ENCODE data around the gene LINGO1. TPM values are rescaled to one million over a fixed set of nuclear protein-coding genes. Genes with fewer than 3 reads are reported as not detected.

The LINGO1 gene
- polyA plus RNA-seq, 2 of the 4 experiments (the other 2 are of a cell fraction) = 2.2 to 3.3 TPM

GRCh38 chr15:77665530-77666295 is 33.0 kb upstream of the LINGO1 start:
- DNase-seq (ENCODE audit: low read depth in 1 of 2, low spot score in 1 of 2) (no peak), FAIRE-seq (no peak), ATAC-seq (no peak)
- ChIA-PET CTCF (interaction anchor here (0.5 to 18.7 kb wide), 5 partner anchors 9 to 208 kb away, joined by 3 to 181 read pairs (median 4); partner anchors contain the start of gene LINGO1), POLR2A (no interaction called here)
- 77% methylated on average over 12 of the region's 12 CpGs for WGBS (ENCODE audit: missing lambda C conversion rate)
- Histone ChIP-seq H3K4me1 (no peaks in the 10 kb centered on the region), H3K27ac (no peak overlapping the region), H3K9me3 (no peaks in the 10 kb centered on the region), H3K4me2 (no peak overlapping the region), H3K4me3 (no peak overlapping the region)
- TF ChIP-seq ZC3H11A (IDR thresholded peaks at IDR 0.05) (no peak), POLR2A (IDR thresholded peaks at IDR 0.05; ENCODE audit: low read length) (no peak), FOXS1 (CRISPR knock-in tag; IDR thresholded peaks at IDR 0.05) (no peak), REST (IDR thresholded peaks at IDR 0.05) (no peak), CEBPB (IDR thresholded peaks at IDR 0.05) (no peak), PBX3 (IDR thresholded peaks at IDR 0.05) (no peak), ESRRA (IDR thresholded peaks at IDR 0.05; ENCODE audit: borderline replicate concordance, low read length) (no peak)

GRCh38 chr15:77664428-77664827 is 31.7 kb upstream of the LINGO1 start:
- no peak for DNase-seq (ENCODE audit: low read depth in 1 of 2, low spot score in 1 of 2)
- ATAC-seq = no peak
- no peak overlapping the region for H3K4me3 ChIP-seq
- CTCF ChIA-PET = interaction anchor here (0.8 to 18.7 kb wide), 6 partner anchors 9 to 157 kb away, joined by 3 to 181 read pairs (median 6); partner anchors contain the start of gene LINGO1
- no peak for TF ChIP-seq HEYL (CRISPR knock-in tag; IDR thresholded peaks at IDR 0.05)
- no peak for TF ChIP-seq ATOH8 (CRISPR knock-in tag; IDR thresholded peaks at IDR 0.05; ENCODE audit: low read depth)
- TF ChIP-seq CBX2 (IDR thresholded peaks at IDR 0.05; ENCODE audit: borderline replicate concordance, low read depth) = no peak
- no peak for TF ChIP-seq ZNF302 (CRISPR knock-in tag; IDR thresholded peaks at IDR 0.05)
- TF ChIP-seq BHLHE40 (IDR thresholded peaks at IDR 0.05; ENCODE audit: low read depth, low read length) = no peak
- no peak for TF ChIP-seq CHD2 (IDR thresholded peaks at IDR 0.05; ENCODE audit: low read length, partially characterized antibody)
- no peak for TF ChIP-seq TP53 (CRISPR knock-in tag; IDR thresholded peaks at IDR 0.05)
- no peak for TF ChIP-seq JUNB (IDR thresholded peaks at IDR 0.05)
- no peak for TF ChIP-seq FOXS1 (CRISPR knock-in tag; IDR thresholded peaks at IDR 0.05)
- TF ChIP-seq ESRRA (IDR thresholded peaks at IDR 0.05; ENCODE audit: borderline replicate concordance, low read length) = no peak
- no peak for TF ChIP-seq KDM5A (IDR thresholded peaks at IDR 0.05)
- TF ChIP-seq HOXB5 (CRISPR knock-in tag; IDR thresholded peaks at IDR 0.05) = no peak
- WGBS (ENCODE audit: missing lambda C conversion rate) = 76% methylated on average over 5 of the region's 5 CpGs
- no peaks in the 10 kb centered on the region for H3K4me1 ChIP-seq
- H3K4me2 ChIP-seq = no peak overlapping the region
- H3K9me3 ChIP-seq = no peaks in the 10 kb centered on the region
- POLR2A ChIA-PET = no interaction called here
- H3K27ac ChIP-seq = no peak overlapping the region
- no peak for FAIRE-seq

DNA sequence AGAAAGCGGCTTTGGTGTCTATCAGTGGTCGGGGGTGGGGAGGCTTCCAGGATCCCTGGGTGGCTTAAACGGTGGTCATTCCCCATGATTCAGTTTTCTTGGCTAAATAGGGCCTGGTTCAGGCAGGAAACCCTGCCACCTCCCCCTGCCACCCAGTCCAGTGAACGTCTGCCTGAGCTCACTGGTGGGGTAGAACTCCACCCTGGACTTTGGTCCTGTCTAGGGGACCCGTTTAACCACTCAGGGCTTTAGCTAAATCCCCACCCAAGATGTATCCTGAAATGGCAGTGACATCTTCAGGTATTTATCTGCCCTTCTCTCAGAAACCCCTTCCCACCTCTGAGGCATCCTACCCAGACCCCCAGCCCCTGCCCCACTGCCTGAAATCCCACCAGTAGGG is 30.5 kb upstream of the LINGO1 start:
- Histone ChIP-seq H3K4me3 (no peak overlapping the region), H3K4me2 (no peak overlapping the region), H3K27ac (no peak overlapping the region), H3K9me3 (no peaks in the 10 kb centered on the region), H3K4me1 (no peaks in the 10 kb centered on the region)
- ChIA-PET CTCF (interaction anchor here (1.0 to 18.7 kb wide), 4 partner anchors 8 to 158 kb away, joined by 3 to 181 read pairs (median 13); partner anchors contain the start of gene LINGO1), POLR2A (interaction anchor here (0.6 kb wide), 1 partner anchor 418 kb away, joined by 3 read pairs; no protein-coding TSS in a partner anchor)
- FAIRE-seq = no peak
- 44% methylated on average over 5 of the region's 5 CpGs for WGBS (ENCODE audit: missing lambda C conversion rate)
- ATAC-seq = no peak
- TF ChIP-seq ZNF302 (CRISPR knock-in tag; IDR thresholded peaks at IDR 0.05) = no peak
- TF ChIP-seq FOSL2 (IDR thresholded peaks at IDR 0.05) = no peak
- no peak for TF ChIP-seq FOSL2 (CRISPR knock-in tag; IDR thresholded peaks at IDR 0.05)
- DNase-seq (ENCODE audit: low read depth in 1 of 2, low spot score in 1 of 2) = no peak
